Esophagus squamous epithelium (tissue), 5 donors: ENCODE results near the gene SYNPR. TPM values are rescaled to one million over a fixed set of nuclear protein-coding genes. Genes with fewer than 3 reads are reported as not detected.

Experiments used
- DNase-seq: peaks from one replicate; lab custom pipeline; 2025; lab: John Stamatoyannopoulos, UW
- H3K27ac ChIP-seq, 4 donors: fragments of 200-600 bp; sonication (generic); one replicate each; pipeline ENCODE4 v1.5.1; 2016 to 2019; ENCODE audit warnings: mild to moderate bottlenecking in 1 of 4
- H3K27me3 ChIP-seq, 4 donors: fragments of 200-600 bp; sonication (generic); 1 replicate in 3 of 4; 2 replicates in 1 of 4; pipeline versions ENCODE4 v1.5.1 to v1.6.0; 2017 to 2021; ENCODE audit warnings: antibody characterized with exemption in 1 of 4
- H3K36me3 ChIP-seq, 3 donors: fragments of 200-600 bp; sonication (generic); one replicate each; pipeline ENCODE4 v1.5.1; 2016 to 2019
- H3K4me1 ChIP-seq, 3 donors: fragments of 200-600 bp; sonication (generic); one replicate each; pipeline ENCODE4 v1.5.1; 2017 to 2019
- H3K4me3 ChIP-seq, 4 donors: fragments of 200-600 bp; sonication (generic); 1 replicate in 3 of 4; 2 replicates in 1 of 4; pipeline ENCODE4 v1.5.1; 2016 to 2019; ENCODE audit warnings: mild to moderate bottlenecking in 2 of 4, moderate library complexity in 1 of 4
- H3K9me3 ChIP-seq, 3 donors: fragments of 200-600 bp; sonication (generic); one replicate each; pipeline ENCODE4 v1.5.1; 2016 to 2019
- CTCF ChIP-seq, 6 experiments: fragments of 450-650 bp in 4 of 6; fragments of 200-600 bp in 2 of 6; sonication (generic) in 2 of 6; IDR thresholded peaks; one replicate each; pipeline ENCODE4 v1.5.1; 2016 to 2019; ENCODE audit warnings: antibody characterized with exemption in 6 of 6, mild to moderate bottlenecking in 4 of 6, moderate library complexity in 4 of 6
- POLR2A ChIP-seq, 4 donors: fragments of 450-650 bp; IDR thresholded peaks; one replicate each; pipeline ENCODE4 v1.6.1; 2017; ENCODE audit warnings: antibody characterized with exemption in 4 of 4, mild to moderate bottlenecking in 4 of 4, moderate library complexity in 3 of 4
- WGBS, 2 donors: methylation state at CpG; one replicate each; pipeline ENCODE4 v1.1.5; 2018; 5-methylcytosine and 5-hydroxymethylcytosine counted together
- intact Hi-C: fragments of 100-400 bp; cut with DNase I; formaldehyde crosslinking; loops from one replicate; pipeline ENCODE4 v1.15.0; 2022
- total RNA-seq, 4 donors: library from RNA; depleted of rRNA; stranded (reverse); fragments of >200 nt; gene quantifications; one replicate each; pipeline ENCODE4 v1.1.0, GENCODE V29; 2016
- donor health status: DM: yes; HTN: yes; CAD: no.

SYNPR gene
- total RNA-seq, 4 donors from 2014 or later = not detected

GRCh38 chr3:63462732-63463131 is 184.6 kb downstream of the SYNPR start:
- TF ChIP-seq CTCF (IDR thresholded peaks at IDR 0.05) (no peak), POLR2A (IDR thresholded peaks at IDR 0.05) (no peak)
- no peak for DNase-seq
- Histone ChIP-seq H3K9me3 (no peaks in the 10 kb centered on the region), H3K4me1 (no peaks in the 10 kb centered on the region), H3K27me3 (no peaks in the 10 kb centered on the region), H3K4me3 (no peak overlapping the region), H3K36me3 (no peaks in the 10 kb centered on the region), H3K27ac (no peak overlapping the region)
- intact Hi-C loops = no loop called here

GRCh38 chr3:63467392-63467791 is 189.3 kb downstream of the SYNPR start:
- TF ChIP-seq POLR2A (IDR thresholded peaks at IDR 0.05) = no peak
- no peak for TF ChIP-seq CTCF (IDR thresholded peaks at IDR 0.05)

GRCh38 chr3:63470745-63471144 is 192.6 kb downstream of the SYNPR start:
- no peak overlapping the region for H3K4me3 ChIP-seq
- H3K4me1 ChIP-seq = no peaks in the 10 kb centered on the region
- H3K9me3 ChIP-seq = no peaks in the 10 kb centered on the region
- DNase-seq = no peak
- TF ChIP-seq POLR2A (IDR thresholded peaks at IDR 0.05) (no peak), CTCF (IDR thresholded peaks at IDR 0.05) (no peak)
- no peaks in the 10 kb centered on the region for H3K27me3 ChIP-seq
- 53 to 86% methylated on average over 1 of the region's 1 CpG for WGBS, 2 donors
- H3K27ac ChIP-seq = no peak overlapping the region
- intact Hi-C loops = no loop called here
- H3K36me3 ChIP-seq = no peaks in the 10 kb centered on the region

More at GRCh38 chr3:63467392-63467791, 189.3 kb downstream of the SYNPR start:
- WGBS, 2 donors = 77 to 78% methylated on average over 3 of the region's 3 CpGs
- no peaks in the 10 kb centered on the region for H3K9me3 ChIP-seq
- no peaks in the 10 kb centered on the region for H3K36me3 ChIP-seq
- no peaks in the 10 kb centered on the region for H3K27me3 ChIP-seq
- no peaks in the 10 kb centered on the region for H3K4me1 ChIP-seq
- DNase-seq = no peak
- intact Hi-C loops = no loop called here
- no peak overlapping the region for H3K27ac ChIP-seq
- no peak overlapping the region for H3K4me3 ChIP-seq

- 76 to 81% methylated on average over 5 of the region's 5 CpGs for WGBS, 2 donors
- intact Hi-C loops = no loop called here
- TF ChIP-seq POLR2A (IDR thresholded peaks at IDR 0.05) = no peak
- TF ChIP-seq CTCF (IDR thresholded peaks at IDR 0.05) = no peak
- no peak overlapping the region for H3K27ac ChIP-seq
- H3K36me3 ChIP-seq = no peaks in the 10 kb centered on the region
- no peaks in the 10 kb centered on the region for H3K27me3 ChIP-seq
- no peaks in the 10 kb centered on the region for H3K9me3 ChIP-seq
- no peak overlapping the region for H3K4me3 ChIP-seq
- DNase-seq = no peak
- no peaks in the 10 kb centered on the region for H3K4me1 ChIP-seq
These were observed 193.7 kb downstream of the SYNPR start for GRCh38 chr3:63471781-63472180.

GRCh38 chr3:63473641-63474166 is 195.6 kb downstream of the SYNPR start:
- no peak overlapping the region for H3K27ac ChIP-seq
- no peaks in the 10 kb centered on the region for H3K36me3 ChIP-seq
- H3K27me3 ChIP-seq = no peaks in the 10 kb centered on the region
- H3K4me1 ChIP-seq = no peaks in the 10 kb centered on the region
- 57 to 71% methylated on average over 6 of the region's 6 CpGs for WGBS, 2 donors
- no peaks in the 10 kb centered on the region for H3K9me3 ChIP-seq
- H3K4me3 ChIP-seq = no peak overlapping the region
- no peak for TF ChIP-seq CTCF (IDR thresholded peaks at IDR 0.05)
- TF ChIP-seq POLR2A (IDR thresholded peaks at IDR 0.05) = no peak
- DNase-seq = no peak
- intact Hi-C loops = no loop called here
